NCI-H1092 (cell line): ENCODE results near the gene CPT1C.

Source experiments
- DNase-seq: peaks from one replicate; lab custom pipeline; 2025; lab: John Stamatoyannopoulos, UW

CPT1C gene

GRCh38 chr19:49761249-49761624 lies 70.3 kb downstream of the CPT1C start:
- DNase-seq = no peak

GRCh38 chr19:49761625-49762311 lies 70.9 kb downstream of the CPT1C start:
- no peak for DNase-seq

DNA sequence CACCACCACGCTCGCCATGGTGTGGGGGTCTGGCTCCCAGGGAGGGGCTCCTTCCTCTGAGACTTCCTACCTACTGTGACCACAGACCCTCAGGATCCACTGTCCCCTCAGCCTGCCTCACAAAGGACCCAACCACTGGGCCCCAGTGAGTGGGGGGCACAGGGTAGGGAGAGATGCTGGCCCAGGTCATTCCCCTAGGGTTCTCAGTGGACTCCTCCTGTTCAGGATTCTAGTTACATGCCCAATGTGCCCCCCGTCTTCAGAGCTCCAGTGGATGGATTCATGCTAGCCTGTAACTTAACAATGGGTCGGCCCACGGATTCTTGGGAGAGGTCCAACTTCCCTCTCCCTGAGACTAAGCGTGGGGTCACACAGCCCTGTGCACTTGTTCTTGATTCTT lies 72.3 kb downstream of the CPT1C start, which contains the start of gene TSKS:
TSKS (minus strand) TSS at position 77 of the 400 bp plus-strand sequence; CDS start at position 18, 59 bp downstream.
- no peak for DNase-seq
